ENCODE results near the gene ZNF492. TPM values are rescaled to one million over a fixed set of nuclear protein-coding genes. Genes with fewer than 3 reads are reported as not detected.
"Not testable (repeated sequence)": the region's sequence is repeated elsewhere in the genome, so short reads cannot be mapped to it uniquely, and the experiment has no call there.

Gene ZNF492
- total RNA-seq, 1 donor from 2014 or later, result not detected

DNA sequence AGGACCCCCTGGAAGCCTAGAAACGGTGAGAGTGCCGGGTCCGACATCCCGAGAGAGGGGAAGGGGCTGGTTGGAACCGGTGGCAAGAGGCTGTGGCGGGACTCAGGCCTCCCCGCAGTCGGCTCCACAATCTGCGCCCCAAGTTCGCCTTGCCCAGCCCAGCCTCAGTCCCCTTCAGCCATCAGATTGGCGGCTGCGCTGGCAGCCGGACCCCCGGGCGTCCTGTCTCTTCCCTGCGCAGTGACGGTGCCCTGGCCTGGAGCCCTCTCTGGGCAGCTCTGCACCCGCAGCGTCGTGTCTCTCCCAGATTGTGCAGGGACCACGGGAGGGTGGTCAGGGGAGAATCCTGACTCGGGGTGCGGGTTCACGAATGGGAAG is 315 bp downstream of the ZNF492 start:
- Histone ChIP-seq H3K79me2 (ENCODE audit: low read depth) (no peaks in the 10 kb centered on the region), H3K4me2 (no peak overlapping the region), H2AFZ (replicated peaks) (no peak overlapping the region), H3K27me3 (no peaks in the 10 kb centered on the region), H3F3A (ENCODE audit: low read depth) (no peaks in the 10 kb centered on the region), H3K9ac (no peak overlapping the region), H3K9me3 (ENCODE audit: low read depth) (peaks cover 33% of the 10 kb centered on the region), H3K36me3 (no peaks in the 10 kb centered on the region), H3K27ac (no peak overlapping the region), H3K4me3 (no peak overlapping the region), H4K20me1 (ENCODE audit: low read depth) (no peaks in the 10 kb centered on the region), H3K4me1 (no peaks in the 10 kb centered on the region)
- TF ChIP-seq, protein P1, sequence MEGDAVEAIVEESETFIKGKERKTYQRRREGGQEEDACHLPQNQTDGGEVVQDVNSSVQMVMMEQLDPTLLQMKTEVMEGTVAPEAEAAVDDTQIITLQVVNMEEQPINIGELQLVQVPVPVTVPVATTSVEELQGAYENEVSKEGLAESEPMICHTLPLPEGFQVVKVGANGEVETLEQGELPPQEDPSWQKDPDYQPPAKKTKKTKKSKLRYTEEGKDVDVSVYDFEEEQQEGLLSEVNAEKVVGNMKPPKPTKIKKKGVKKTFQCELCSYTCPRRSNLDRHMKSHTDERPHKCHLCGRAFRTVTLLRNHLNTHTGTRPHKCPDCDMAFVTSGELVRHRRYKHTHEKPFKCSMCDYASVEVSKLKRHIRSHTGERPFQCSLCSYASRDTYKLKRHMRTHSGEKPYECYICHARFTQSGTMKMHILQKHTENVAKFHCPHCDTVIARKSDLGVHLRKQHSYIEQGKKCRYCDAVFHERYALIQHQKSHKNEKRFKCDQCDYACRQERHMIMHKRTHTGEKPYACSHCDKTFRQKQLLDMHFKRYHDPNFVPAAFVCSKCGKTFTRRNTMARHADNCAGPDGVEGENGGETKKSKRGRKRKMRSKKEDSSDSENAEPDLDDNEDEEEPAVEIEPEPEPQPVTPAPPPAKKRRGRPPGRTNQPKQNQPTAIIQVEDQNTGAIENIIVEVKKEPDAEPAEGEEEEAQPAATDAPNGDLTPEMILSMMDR (IDR thresholded peaks at IDR 0.05), result no peak
- no peak for TF ChIP-seq EZH2 (IDR thresholded peaks at IDR 0.05)
- DNase-seq (ENCODE audit: low spot score), result no peak
- Mint-ChIP-seq H3K27ac (no peak overlapping the region), H3K4me3 (no peak overlapping the region), H3K9me3 (peaks cover 40% of the 10 kb centered on the region), H3K36me3 (no peaks in the 10 kb centered on the region), H3K27me3 (ENCODE audit: insufficient read depth, low read depth) (peaks cover 3% of the 10 kb centered on the region), H3K4me1 (no peaks in the 10 kb centered on the region)

DNA sequence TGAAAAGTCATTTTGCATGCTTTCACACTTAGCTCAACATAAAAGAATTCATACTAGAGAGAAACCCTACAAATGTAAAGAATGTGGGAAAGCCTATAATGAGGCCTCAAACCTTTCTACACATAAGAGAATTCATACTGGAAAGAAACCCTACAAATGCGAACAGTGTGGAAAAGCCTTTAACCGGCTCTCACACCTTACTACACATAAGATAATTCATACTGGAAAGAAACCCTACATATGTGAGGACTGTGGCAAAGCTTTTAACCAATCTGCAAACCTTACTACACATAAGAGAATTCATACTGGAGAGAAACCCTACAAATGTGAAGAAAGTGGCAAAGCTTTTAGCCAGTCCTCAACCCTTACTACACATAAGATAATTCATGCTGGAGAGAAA is 51.4 kb downstream of the ZNF492 start:
- peaks cover 48% of the 10 kb centered on the region for H3K9me3 ChIP-seq (ENCODE audit: low read depth)
- H3K9me3 Mint-ChIP-seq, result peaks cover 36% of the 10 kb centered on the region
- DNase-seq (ENCODE audit: low spot score); H3K4me2 ChIP-seq; H3K79me2 ChIP-seq (ENCODE audit: low read depth); H3K4me3 Mint-ChIP-seq; H3K27ac Mint-ChIP-seq; H3K4me1 Mint-ChIP-seq; H3K9ac ChIP-seq; H4K20me1 ChIP-seq (ENCODE audit: low read depth); H2AFZ ChIP-seq (replicated peaks); H3K4me1 ChIP-seq; H3K27me3 ChIP-seq; H3K36me3 Mint-ChIP-seq; H3K4me3 ChIP-seq; H3K27ac ChIP-seq; H3F3A ChIP-seq (ENCODE audit: low read depth); H3K36me3 ChIP-seq; H3K27me3 Mint-ChIP-seq (ENCODE audit: insufficient read depth, low read depth): not testable (repeated sequence)

DNA sequence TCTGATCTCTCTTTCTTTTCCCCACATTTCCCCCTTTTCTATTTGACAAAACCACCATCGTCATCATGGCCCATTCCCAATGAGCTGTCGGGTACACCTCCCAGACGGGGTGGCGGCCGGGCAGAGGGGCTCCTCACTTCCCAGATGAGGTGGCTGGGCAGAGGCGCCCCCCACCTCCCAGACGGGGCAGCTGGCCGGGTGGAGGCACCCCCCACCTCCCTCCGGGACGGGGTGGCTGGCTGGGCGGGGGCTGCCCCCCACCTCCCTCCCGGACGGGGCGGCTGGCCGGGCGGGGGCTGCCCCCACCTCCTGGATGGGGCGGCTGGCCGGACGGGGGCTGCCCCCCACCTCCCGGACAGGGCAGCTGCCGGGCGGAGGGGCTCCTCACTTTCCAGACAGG is 68.5 kb downstream of the ZNF492 start:
- not testable (repeated sequence) for H3K27ac ChIP-seq; H3K4me2 ChIP-seq; H3F3A ChIP-seq (ENCODE audit: low read depth); H3K27me3 Mint-ChIP-seq (ENCODE audit: insufficient read depth, low read depth); H3K4me1 Mint-ChIP-seq; H3K27ac Mint-ChIP-seq; H3K4me3 ChIP-seq; H3K79me2 ChIP-seq (ENCODE audit: low read depth); H3K36me3 ChIP-seq; H3K4me1 ChIP-seq; H3K4me3 Mint-ChIP-seq; H4K20me1 ChIP-seq (ENCODE audit: low read depth); H3K36me3 Mint-ChIP-seq; H3K9ac ChIP-seq; H2AFZ ChIP-seq (replicated peaks); DNase-seq (ENCODE audit: low spot score); H3K27me3 ChIP-seq
- H3K9me3 ChIP-seq (ENCODE audit: low read depth), result peaks cover 25% of the 10 kb centered on the region
- peaks cover 35% of the 10 kb centered on the region for H3K9me3 Mint-ChIP-seq

DNA sequence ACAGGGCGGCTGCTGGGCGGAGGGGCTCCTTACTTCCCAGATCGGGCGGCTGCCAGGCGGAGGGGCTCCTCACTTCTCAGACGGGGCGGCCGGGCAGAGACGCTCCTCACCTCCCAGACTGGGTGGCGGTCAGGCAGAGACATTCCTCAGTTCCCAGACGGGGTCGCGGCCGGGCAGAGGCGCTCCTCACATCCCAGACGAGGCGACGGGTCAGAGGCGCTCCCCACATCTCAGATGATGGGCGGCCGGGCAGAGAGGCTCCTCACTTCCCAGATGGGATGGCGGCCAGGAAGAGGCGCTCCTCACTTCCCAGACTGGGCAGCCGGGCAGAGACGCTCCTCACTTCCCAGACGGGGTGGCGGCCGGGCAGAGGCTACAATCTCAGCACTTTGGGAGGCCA is 69.0 kb downstream of the ZNF492 start:
- DNase-seq (ENCODE audit: low spot score); H3K36me3 ChIP-seq; H3K4me3 Mint-ChIP-seq; H2AFZ ChIP-seq (replicated peaks); H3K4me1 Mint-ChIP-seq; H3K27me3 Mint-ChIP-seq (ENCODE audit: insufficient read depth, low read depth); H3K27ac ChIP-seq; H4K20me1 ChIP-seq (ENCODE audit: low read depth); H3K27me3 ChIP-seq; H3K79me2 ChIP-seq (ENCODE audit: low read depth); H3K4me1 ChIP-seq; H3F3A ChIP-seq (ENCODE audit: low read depth); H3K9ac ChIP-seq; H3K4me3 ChIP-seq; H3K27ac Mint-ChIP-seq; H3K36me3 Mint-ChIP-seq; H3K4me2 ChIP-seq: not testable (repeated sequence)
- peaks cover 33% of the 10 kb centered on the region for H3K9me3 Mint-ChIP-seq
- H3K9me3 ChIP-seq (ENCODE audit: low read depth), result peaks cover 25% of the 10 kb centered on the region

DNA sequence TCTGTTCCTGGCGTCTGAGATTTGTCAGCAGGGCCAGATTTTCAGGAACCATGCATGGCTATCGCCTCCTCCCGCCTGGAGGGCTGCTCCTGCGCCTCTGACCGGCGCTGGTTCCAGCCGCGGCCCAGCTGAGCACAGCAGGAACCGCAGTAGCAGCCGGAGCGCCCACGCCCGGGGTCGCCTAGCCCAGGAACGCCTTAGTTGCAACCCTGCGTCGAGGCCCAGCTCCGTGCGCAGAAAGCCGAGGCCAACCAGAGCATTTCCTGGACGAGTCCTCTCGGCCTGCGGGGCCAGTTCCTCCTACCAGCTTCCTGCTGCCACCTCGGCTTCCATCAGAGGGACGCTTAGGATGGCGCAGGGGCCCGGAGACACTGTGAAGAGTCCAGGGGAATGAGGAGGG is 74.9 kb downstream of the ZNF492 start:
- Mint-ChIP-seq H3K36me3 (no peaks in the 10 kb centered on the region), H3K9me3 (peaks cover 26% of the 10 kb centered on the region), H3K27me3 (ENCODE audit: insufficient read depth, low read depth) (no peaks in the 10 kb centered on the region), H3K4me3 (no peak overlapping the region), H3K27ac (no peak overlapping the region), H3K4me1 (no peaks in the 10 kb centered on the region)
- no peak for TF ChIP-seq EZH2 (IDR thresholded peaks at IDR 0.05)
- TF ChIP-seq EZH2phosphoT487 (IDR thresholded peaks at IDR 0.05), result no peak
- TF ChIP-seq, protein P1 (IDR thresholded peaks at IDR 0.05), result no peak
- H3K36me3 ChIP-seq, result no peaks in the 10 kb centered on the region
- H3F3A ChIP-seq (ENCODE audit: low read depth), result no peaks in the 10 kb centered on the region
- H3K27ac ChIP-seq, result no peak overlapping the region
- H3K9me3 ChIP-seq (ENCODE audit: low read depth), result peaks cover 13% of the 10 kb centered on the region
- H3K4me1 ChIP-seq, result no peaks in the 10 kb centered on the region
- H3K4me2 ChIP-seq, result no peak overlapping the region
- no peaks in the 10 kb centered on the region for H3K79me2 ChIP-seq (ENCODE audit: low read depth)
- no peak overlapping the region for H3K9ac ChIP-seq
- DNase-seq (ENCODE audit: low spot score), result no peak
- no peaks in the 10 kb centered on the region for H4K20me1 ChIP-seq (ENCODE audit: low read depth)
- no peak overlapping the region for H3K4me3 ChIP-seq
- H3K27me3 ChIP-seq, result no peaks in the 10 kb centered on the region
- H2AFZ ChIP-seq (replicated peaks), result no peak overlapping the region

Small RNA genes within 50 kb of the gene (small RNA-seq; reads per million reads assigned to genes)
- not detected for gene AC011467.2

Other genes starting within 250 kb of the ZNF492 start
- not detected in 2 replicates for gene ZNF98, start 212.0 kb upstream of the ZNF492 start, total RNA-seq (ENCODE audit: low replicate concordance)
- not detected in 2 replicates for gene ZNF99, start 149.8 kb downstream of the ZNF492 start, total RNA-seq (ENCODE audit: low replicate concordance)
- gene ZNF723, start 198.0 kb downstream of the ZNF492 start, total RNA-seq (ENCODE audit: low replicate concordance), result not detected in 2 replicates